GM18907 (cell line): ENCODE measurements around the gene SYT12.
"Not testable (repeated sequence)": the region's sequence is repeated elsewhere in the genome, so short reads cannot be mapped to it uniquely, and the experiment has no call there.

Experiments used
- ATAC-seq: cut with Tn5 transposase; IDR thresholded peaks from one replicate; pipeline ENCODE4 v1.9.1; 2021; ENCODE audit warnings: mild to moderate bottlenecking, moderate library complexity; ENCODE audit not compliant: unreplicated experiment

SYT12 gene

DNA sequence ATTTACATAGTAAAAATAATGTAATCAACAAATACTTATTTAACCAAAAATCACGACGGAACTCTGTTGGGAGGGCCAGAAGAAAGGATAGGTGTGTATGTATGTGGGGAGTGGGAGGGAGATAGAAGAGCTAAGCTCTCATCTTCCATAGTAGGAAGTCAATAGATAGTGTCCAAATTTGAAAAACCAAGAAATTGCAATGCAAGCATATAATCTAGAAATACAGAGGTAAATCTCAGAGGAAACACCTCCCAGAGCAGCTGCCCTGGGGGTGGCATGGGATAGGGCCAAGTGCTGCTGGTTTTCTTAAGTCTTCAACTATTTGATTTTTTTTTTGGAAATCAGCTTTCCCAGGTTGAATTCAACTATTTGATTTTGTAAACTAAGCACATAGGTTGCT, 30.9 kb upstream of the SYT12 start:
- ATAC-seq: no peak

DNA sequence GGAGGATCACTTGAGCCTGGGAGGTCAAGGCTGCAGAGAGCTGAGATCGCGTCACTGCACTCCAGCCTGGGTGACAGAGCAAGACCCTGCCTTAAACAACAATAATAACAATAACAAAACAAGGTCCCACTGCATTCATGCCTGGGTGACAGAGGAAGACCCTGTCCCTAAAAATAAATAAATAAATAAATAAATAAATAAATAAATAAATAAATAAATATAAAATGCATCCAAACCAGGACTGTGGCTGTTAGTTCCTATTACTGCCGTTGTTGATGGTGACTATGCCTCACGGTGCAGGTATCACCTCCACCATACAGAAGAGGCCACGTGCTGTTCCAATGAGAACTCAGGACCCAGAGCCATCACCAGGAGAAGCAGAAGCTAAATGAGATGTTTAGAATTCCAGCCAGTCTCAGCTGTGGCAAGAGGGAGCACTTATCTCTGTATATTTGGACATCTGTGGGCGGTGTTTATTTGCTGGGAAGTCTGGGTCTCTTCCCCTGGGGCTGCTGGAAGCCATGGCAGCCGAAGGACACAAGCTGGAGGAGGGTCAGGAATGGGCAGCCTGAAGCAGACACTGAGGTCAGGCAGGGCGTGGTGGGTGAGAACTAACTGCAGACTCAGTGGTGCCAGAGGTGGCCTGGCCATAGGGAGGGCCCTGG, 26.2 kb upstream of the SYT12 start:
- ATAC-seq: no peak

DNA sequence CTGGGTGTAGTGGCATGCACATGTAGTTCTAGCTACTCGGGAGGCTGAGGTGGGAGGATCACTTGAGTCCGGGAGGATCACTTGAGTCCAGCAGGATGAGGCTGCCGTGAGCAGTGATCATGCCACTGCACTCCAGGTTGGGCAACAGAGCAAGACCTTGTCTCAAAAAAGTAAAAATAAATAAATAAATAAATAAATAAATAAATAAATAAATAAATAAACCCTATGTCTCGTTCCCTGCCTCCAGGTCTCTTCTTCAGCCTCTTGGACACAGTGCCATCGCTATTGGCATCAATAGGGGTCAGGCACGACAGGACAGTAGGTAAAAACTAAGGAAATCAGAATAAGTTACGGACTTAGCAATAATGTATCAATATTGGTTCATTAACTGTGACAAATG, 23.4 kb upstream of the SYT12 start:
- no peak for ATAC-seq

DNA sequence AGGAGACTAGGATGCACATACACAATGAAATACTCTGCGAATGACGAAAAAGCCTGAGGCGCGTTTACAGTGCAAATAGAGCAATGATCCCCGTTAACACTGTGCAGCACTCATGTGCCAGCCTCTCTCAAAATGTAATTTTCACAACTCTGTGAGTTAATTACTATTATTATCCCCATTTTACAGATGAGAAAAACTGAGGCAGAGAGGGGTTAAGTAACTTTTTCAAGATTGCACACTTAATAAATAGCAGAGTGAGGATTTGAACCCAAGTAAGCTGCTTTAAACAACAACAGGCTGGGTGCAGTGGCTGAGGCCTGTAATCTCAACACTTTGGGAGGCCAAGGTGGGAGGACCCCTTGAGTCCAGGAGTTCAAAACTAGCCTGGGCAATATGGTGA, 21.6 kb upstream of the SYT12 start:
- ATAC-seq: no peak

GRCh38 chr11:67002297-67002913, 20.5 kb upstream of the SYT12 start:
- no peak for ATAC-seq

- ATAC-seq: no peak
These were observed 20.0 kb upstream of the SYT12 start for GRCh38 chr11:67002921-67003411.

- not testable (repeated sequence) for ATAC-seq
These were observed 17.7 kb upstream of the SYT12 start for GRCh38 chr11:67005200-67005599.

DNA sequence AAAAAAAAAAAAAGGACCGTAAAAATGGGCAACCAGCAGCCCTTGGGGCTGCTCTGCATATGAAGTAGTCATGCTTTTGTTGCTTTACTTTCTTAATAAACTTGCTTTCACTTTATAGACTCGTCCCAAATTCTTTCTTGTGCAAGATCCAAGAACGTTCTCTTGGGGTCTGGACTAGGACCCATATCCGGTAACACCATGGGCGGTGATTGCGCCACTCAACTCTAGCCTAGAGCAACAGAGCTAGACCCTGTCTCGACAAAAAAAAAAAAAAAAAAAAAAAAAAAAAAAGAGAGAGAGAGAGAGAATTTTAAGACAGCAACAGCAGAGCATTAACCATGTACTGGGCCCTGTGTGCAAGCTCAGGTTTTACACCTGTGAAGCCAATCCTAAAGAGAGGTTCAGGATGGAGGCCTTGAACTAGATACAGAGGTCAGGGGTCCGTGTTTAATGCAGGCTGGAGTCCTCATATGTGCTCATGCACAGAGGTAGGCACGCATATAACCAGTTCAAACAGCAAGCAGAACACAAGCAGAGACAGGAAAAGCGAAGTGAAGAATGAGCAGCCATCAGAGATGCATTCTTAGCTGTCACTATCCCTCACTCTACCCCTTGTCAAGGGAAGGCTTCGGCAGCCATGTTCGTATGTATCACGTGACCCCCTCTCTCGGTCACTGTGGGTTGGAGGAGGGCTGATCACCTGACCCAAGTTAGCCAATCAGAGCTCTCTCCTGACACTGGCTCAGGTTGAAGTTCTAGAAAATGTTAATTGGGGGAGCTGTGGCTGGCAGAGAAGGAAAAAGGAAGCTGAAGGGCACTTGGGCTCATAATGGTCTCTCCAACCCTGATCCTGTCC, 16.7 kb upstream of the SYT12 start:
- ATAC-seq: no peak

DNA sequence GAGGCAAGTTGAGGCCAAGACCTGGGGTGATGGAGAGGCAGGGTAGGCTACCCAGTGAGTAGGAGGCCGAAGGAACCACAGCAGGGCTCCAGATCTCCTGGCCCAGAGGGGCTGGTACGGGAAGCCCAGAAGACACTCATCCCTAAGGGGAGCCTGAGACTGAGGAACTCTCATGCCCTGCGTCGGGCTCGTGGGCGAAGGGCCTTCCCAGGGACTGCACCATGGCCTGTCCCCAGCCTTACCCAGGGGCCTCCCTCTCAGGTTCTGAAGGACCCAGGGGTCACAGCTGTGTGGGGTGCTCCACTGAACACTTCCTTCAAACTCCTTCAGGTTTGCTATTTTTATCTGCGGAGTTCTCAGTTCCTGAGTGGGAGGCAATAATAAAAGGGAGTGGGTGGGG, 15.8 kb upstream of the SYT12 start:
- ATAC-seq: no peak

GRCh38 chr11:67010296-67010905, 12.5 kb upstream of the SYT12 start:
- no peak for ATAC-seq

DNA sequence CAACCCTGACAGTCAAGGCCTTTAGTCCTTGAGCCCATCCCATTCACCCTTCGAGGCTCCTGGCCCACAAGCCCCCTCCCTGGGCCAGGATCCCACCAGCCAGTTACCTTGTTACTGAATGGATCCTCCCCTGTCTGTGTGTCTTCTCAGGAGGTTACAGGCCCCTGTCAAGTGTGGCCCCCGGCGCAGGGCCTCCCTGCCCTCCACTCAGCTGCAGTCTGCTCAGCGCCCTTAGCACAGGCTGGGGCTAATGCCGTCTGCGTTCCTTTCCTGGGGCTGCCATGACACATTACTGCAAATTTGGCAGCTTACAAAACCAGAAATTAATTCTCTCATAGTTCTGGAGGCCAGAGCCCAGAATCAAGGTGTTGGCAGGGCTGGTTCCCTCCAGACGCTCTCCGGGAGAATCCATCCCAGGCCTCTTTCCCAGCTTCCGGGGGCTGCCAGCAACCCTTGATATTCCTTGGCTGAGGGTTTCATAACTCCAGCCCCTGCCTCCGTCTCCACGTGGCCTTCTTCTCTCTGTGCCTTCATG, 9.4 kb upstream of the SYT12 start:
- no peak for ATAC-seq

DNA sequence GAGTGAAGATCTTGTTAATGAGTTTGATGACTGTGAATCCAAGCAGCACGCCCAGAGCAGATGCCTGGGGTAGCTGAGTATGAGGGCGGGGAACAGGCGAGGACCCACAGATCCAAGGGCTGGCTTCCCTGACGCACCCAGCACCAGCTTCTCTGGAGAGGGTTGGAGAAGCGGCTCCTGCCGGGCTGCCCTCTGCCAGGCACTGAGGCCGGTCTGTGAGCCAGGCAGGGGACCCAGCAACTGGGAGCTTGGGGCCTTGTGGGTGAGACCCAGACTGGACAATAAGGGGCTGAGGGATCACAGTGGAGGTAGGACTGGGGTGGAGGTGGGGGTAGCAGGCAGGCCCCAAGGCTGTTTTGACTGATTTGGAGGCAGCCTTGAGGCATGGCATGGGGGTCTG, 8.6 kb upstream of the SYT12 start:
- ATAC-seq: no peak

DNA sequence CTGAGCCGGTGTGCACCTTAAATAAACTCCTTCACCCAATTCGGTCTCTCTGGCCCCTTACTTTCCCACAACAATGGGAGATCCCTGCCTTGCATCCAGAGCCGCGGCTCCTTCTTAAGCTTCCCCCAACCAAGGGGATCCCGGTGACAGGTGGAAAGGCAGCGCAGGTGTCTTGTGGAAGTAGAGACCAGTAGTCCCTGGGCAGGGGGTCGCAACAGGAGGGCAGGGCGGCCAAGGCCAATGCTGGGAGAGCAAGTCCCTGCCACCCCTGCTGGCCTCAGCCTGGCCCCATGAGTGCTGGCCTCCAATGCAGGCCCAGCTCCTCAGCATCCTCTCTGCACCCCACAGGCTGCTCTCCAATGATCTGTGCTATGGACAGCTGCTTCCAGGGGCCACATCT, 7.9 kb upstream of the SYT12 start:
- ATAC-seq: no peak

DNA sequence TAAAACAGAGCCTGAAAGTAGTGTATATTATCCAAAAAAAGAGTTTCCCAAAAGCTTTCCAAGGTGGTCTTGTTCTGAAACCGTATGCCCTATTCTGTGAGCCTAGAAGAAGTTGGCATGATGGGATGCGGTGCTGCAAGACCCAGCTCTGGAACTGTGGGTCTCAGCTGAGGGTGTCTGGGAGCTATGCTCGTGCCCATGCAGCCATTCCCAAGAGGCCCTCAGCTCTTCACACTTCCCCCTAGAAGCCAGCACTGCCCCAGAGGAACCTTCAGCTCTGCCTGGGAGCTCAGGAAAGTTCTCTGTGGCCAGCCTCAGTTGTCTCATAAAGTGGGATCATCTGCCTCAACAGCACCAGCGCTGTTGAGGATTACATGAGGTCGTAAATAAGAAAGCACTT, 6.4 kb upstream of the SYT12 start:
- ATAC-seq: no peak

DNA sequence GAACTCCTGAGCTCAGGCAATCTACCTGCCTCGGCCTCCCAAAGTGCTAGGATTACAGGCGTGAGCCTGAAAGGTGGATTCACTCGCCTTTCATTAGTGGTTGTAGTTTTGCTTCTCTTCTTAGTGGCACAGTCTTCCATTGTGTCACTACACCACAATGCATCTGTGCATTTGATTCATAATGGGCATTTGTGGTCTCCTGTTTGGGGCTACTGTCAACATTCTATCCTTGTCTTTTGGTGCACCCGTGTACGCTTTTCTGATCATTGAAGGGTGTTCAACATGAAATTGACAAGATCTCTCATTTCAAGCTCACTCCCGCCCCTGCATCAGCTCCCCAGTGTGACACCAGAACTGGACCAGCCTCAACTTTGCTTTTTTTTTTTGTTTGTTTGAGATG, 2.0 kb upstream of the SYT12 start:
- no peak for ATAC-seq

DNA sequence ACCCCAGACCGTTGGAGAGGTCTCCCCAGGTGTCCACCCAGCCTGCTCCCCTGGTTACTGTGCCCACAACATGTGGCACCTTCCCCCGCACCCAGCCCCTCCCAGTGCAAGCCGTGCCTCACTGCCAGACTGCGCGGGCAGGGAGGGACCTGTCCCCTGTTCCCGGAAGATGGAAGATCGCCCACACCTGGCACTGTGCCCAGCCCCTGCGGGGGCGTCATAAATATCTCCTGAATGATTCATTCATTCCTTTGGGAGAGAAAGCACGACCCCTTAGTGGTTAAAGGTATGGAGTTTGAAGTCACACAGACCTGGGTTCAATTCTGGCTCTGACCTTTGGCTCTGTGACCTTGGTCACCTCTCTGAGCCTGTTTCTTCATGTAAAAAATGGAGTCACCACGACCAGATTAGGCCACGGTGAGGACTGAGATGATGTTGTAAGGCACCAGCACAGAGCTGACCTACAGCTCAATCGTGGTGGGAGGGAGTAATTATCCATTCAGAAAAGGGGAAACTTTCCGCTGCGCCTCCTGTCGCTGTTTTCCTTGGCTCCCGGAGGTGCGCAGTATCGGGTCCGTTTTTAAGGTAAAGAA, 497 bp upstream of the SYT12 start:
- no peak for ATAC-seq

GRCh38 chr11:67023957-67024353, 1.0 kb downstream of the SYT12 start:
- ATAC-seq: no peak

DNA sequence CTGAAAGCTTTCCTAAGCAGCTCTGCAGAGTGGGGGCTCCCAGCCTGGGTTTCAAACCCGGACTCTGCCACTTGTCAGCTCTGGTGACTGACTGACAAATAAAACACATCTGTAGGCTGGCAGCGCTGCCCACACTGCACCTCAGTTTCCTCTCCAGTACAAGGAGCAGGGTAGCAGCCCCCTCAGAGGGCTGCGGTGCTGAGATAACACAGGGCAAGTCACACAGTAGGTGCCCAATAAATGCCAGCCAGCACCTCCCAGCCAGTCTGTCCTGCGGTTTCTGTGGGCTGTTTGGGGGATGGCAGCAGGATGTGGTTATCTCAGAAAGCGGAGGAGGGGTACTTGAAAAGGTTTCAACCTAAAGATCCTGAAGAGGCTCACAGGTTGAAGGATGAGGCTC, 1.5 kb downstream of the SYT12 start:
- no peak for ATAC-seq

DNA sequence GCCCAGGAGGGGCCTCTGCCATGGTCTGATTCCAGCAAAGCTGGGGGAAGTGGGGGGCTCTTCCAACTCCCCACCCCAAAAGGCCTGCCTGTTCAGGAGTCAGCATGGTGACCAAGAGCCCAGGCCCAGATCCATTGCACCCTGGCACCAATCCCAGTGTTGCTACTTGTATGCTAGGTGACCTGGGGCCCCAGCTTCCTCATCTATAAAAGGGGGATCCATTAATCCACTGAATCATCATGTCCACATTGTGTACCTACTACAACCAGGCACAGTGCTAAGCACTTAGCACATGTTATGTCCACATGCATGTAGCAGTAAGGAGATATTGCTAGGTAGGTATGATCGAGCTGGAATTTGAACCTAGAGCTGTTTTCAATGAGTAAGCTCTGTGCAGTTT, 2.0 kb downstream of the SYT12 start:
- ATAC-seq: no peak

DNA sequence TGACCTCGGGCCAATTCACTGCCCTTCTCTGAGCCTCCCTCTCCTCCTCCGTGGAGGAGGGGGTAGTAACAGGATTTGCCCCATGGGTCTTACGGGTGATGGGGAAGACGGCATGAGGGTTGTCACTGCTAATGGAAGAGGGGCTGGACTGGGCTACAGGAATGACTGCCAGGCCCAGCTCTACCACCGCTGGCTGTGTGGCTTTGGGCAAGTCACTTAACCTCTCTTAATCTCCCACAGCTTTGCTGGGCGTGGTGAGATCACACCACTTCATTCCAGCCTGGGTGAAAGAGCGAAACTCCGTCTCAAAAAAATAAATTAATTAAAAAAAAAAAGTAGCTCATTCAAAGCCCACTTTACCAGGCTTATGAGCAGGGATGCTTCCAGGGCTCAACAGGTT, 2.8 kb downstream of the SYT12 start:
- no peak for ATAC-seq

GRCh38 chr11:67026941-67027340, 4.0 kb downstream of the SYT12 start:
- ATAC-seq: no peak
